ENCODE measurements around the gene ANKRD6. TPM values are rescaled to one million over a fixed set of nuclear protein-coding genes. Genes with fewer than 3 reads are reported as not detected.

Gene ANKRD6
- total RNA-seq, 1 experiment from 2014 or later, result 13.9 TPM

GRCh38 chr6:89680150-89680549, 247.2 kb downstream of the ANKRD6 start:
- Mint-ChIP-seq H3K4me1 (peaks cover 42% of the 10 kb centered on the region), H3K27ac (peak overlapping the region; percentile 88), H3K36me3 (peaks cover 89% of the 10 kb centered on the region), H3K9me3 (no peaks in the 10 kb centered on the region), H3K27me3 (ENCODE audit: low read depth) (no peaks in the 10 kb centered on the region), H3K4me3 (no peak overlapping the region)
- TF ChIP-seq GTF2I (CRISPR knock-in tag; conservative IDR thresholded peaks at IDR 0.05) (no peak), ATF6 (CRISPR knock-in tag; IDR thresholded peaks at IDR 0.05) (no peak), ZNF671 (CRISPR knock-in tag; IDR thresholded peaks at IDR 0.05) (no peak), GABPB1 (CRISPR knock-in tag; IDR thresholded peaks at IDR 0.05) (no peak), ZBTB21 (CRISPR knock-in tag; IDR thresholded peaks at IDR 0.05; ENCODE audit: borderline replicate concordance) (no peak), STAT6 (CRISPR knock-in tag; conservative IDR thresholded peaks at IDR 0.05; ENCODE audit: low read depth) (no peak), SMAD3 (CRISPR knock-in tag; IDR thresholded peaks at IDR 0.05; ENCODE audit: borderline replicate concordance) (no peak), NR3C1 (CRISPR knock-in tag; conservative IDR thresholded peaks at IDR 0.05; ENCODE audit: low read depth) (no peak), HMGA2 (CRISPR knock-in tag; IDR thresholded peaks at IDR 0.05) (no peak), E2F5 (CRISPR knock-in tag; IDR thresholded peaks at IDR 0.05) (no peak), RELA (CRISPR knock-in tag; IDR thresholded peaks at IDR 0.05; ENCODE audit: borderline replicate concordance) (no peak), NFYB (CRISPR knock-in tag; conservative IDR thresholded peaks at IDR 0.05; ENCODE audit: low read depth) (no peak), ZBTB43 (CRISPR knock-in tag; IDR thresholded peaks at IDR 0.05) (no peak), KAT7 (CRISPR knock-in tag; IDR thresholded peaks at IDR 0.05; ENCODE audit: borderline replicate concordance) (no peak), ATF1 (CRISPR knock-in tag; IDR thresholded peaks at IDR 0.05) (no peak)
- ATAC-seq (no peak), DNase-seq (ENCODE audit: low spot score) (no peak)
- ChIA-PET POLR2A (no interaction called here), CTCF (no interaction called here)

GRCh38 chr6:89680551-89680950, 247.6 kb downstream of the ANKRD6 start:
- Mint-ChIP-seq H3K4me3 (no peak overlapping the region), H3K36me3 (peaks cover 89% of the 10 kb centered on the region), H3K27ac (peak overlapping the region; percentile 88), H3K27me3 (ENCODE audit: low read depth) (no peaks in the 10 kb centered on the region), H3K9me3 (no peaks in the 10 kb centered on the region), H3K4me1 (peaks cover 42% of the 10 kb centered on the region)
- ChIA-PET CTCF (no interaction called here), POLR2A (no interaction called here)
- ATAC-seq (no peak), DNase-seq (ENCODE audit: low spot score) (no peak)
- TF ChIP-seq ATF2 (CRISPR knock-in tag; IDR thresholded peaks at IDR 0.05; ENCODE audit: borderline replicate concordance, low read depth), result no peak
- TF ChIP-seq NR2C2 (CRISPR knock-in tag; IDR thresholded peaks at IDR 0.05), result no peak
- TF ChIP-seq ZBTB43 (CRISPR knock-in tag; IDR thresholded peaks at IDR 0.05), result no peak
- no peak for TF ChIP-seq FOXP4 (CRISPR knock-in tag; IDR thresholded peaks at IDR 0.05)
- no peak for TF ChIP-seq E2F4 (CRISPR knock-in tag; IDR thresholded peaks at IDR 0.05; ENCODE audit: borderline replicate concordance, low read depth)
- TF ChIP-seq EMX1 (CRISPR knock-in tag; IDR thresholded peaks at IDR 0.05), result no peak
- TF ChIP-seq NFATC4 (CRISPR knock-in tag; IDR thresholded peaks at IDR 0.05), result no peak
- TF ChIP-seq IRF2 (CRISPR knock-in tag; IDR thresholded peaks at IDR 0.05; ENCODE audit: borderline replicate concordance, low read depth), result no peak
